Neural progenitor cell (in vitro differentiated cells): ENCODE measurements around the gene CDX2.

Experiments used
- CTCF ChIP-seq: fragments of 200-600 bp; sonication (generic); IDR thresholded peaks from 2 replicates; pipeline ENCODE4 v1.5.1; 2017; ENCODE audit warnings: antibody characterized with exemption, mild to moderate bottlenecking
- EZH2 ChIP-seq: fragments of 200-600 bp; sonication (generic); IDR thresholded peaks from 2 replicates; pipeline ENCODE4 v1.6.1; 2017; ENCODE audit warnings: antibody characterized with exemption, mild to moderate bottlenecking, moderate library complexity
- EZH2phosphoT487 ChIP-seq: fragments of 200-600 bp; sonication (generic); IDR thresholded peaks from 2 replicates; pipeline ENCODE4 v1.6.1; 2017; ENCODE audit warnings: antibody characterized with exemption

- TF ChIP-seq CTCF (no peak), EZH2phosphoT487 (no peak), EZH2 (no peak)
These were observed 39.2 kb downstream of the CDX2 start for GRCh38 chr13:27929868-27930267.
